Ishikawa (cell line): ENCODE data around the gene AKAP3.

Experiments used
- CEBPB ChIP-seq: IDR thresholded peaks from 2 replicates; pipeline ENCODE4 v1.6.1; 2012
- CREB1 ChIP-seq: IDR thresholded peaks from 2 replicates; pipeline ENCODE4 v1.6.1; 2012; ENCODE audit warnings: low read depth
- EGR1 ChIP-seq: IDR thresholded peaks from 2 replicates; pipeline ENCODE4 v1.6.1; 2012
- EP300 ChIP-seq: IDR thresholded peaks from 2 replicates; pipeline ENCODE4 v1.6.1; 2012; ENCODE audit warnings: borderline replicate concordance
- FOXM1 ChIP-seq: IDR thresholded peaks from 2 replicates; pipeline ENCODE4 v1.6.1; 2012; ENCODE audit warnings: low read depth, borderline replicate concordance
- NFIC ChIP-seq: IDR thresholded peaks from 2 replicates; pipeline ENCODE4 v1.6.1; 2012
- RAD21 ChIP-seq: IDR thresholded peaks from 2 replicates; pipeline ENCODE4 v1.6.1; 2012; ENCODE audit warnings: low read depth
- TAF1 ChIP-seq: IDR thresholded peaks from 2 replicates; pipeline ENCODE4 v1.6.1; 2012; ENCODE audit warnings: low read depth, mild to moderate bottlenecking
- TCF12 ChIP-seq: IDR thresholded peaks from 2 replicates; pipeline ENCODE4 v1.6.1; 2012; ENCODE audit warnings: low read depth
- TEAD4 ChIP-seq: IDR thresholded peaks from 2 replicates; pipeline ENCODE4 v1.6.1; 2012
- YY1 ChIP-seq: IDR thresholded peaks from 2 replicates; pipeline ENCODE4 v1.6.1; 2012; ENCODE audit warnings: low read depth
- ZBTB7A ChIP-seq: IDR thresholded peaks from 2 replicates; pipeline ENCODE4 v1.6.1; 2012; ENCODE audit warnings: low read depth
- TF ChIP-seq, protein P1 (sequence below): IDR thresholded peaks from 2 replicates; pipeline ENCODE4 v1.6.1; 2012; ENCODE audit warnings: low read depth, mild to moderate bottlenecking
- TF ChIP-seq, protein P2 (sequence below): IDR thresholded peaks from 2 replicates; pipeline ENCODE4 v1.6.1; 2012
- TF ChIP-seq, protein P3 (sequence below): IDR thresholded peaks from 2 replicates; pipeline ENCODE4 v1.6.1; 2012

AKAP3 gene

DNA sequence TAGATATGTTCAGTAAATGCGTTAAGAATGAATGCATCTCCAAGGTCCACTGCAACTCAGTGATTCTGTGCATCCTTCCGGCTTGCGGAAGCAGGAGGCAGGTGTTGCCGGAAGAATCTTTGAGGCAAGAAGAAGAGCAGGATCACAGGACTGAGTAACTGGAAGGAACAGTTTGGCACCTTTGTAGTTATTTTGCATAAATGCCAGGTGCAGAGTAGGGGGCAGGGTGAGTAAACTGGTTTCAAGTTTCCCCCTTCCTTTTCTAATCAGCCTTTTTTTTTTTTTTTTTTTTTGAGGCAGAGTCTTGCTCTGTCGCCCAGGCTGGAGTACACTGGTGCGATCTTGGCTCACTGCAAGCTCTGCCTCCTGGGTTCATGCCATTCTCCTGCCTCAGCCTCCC is 64.6 kb downstream of the AKAP3 start:
- TF ChIP-seq EP300: no peak
- no peak for TF ChIP-seq CREB1
- no peak for TF ChIP-seq ZBTB7A
- no peak for TF ChIP-seq FOXM1
- TF ChIP-seq RAD21: no peak
- TF ChIP-seq, protein P1, sequence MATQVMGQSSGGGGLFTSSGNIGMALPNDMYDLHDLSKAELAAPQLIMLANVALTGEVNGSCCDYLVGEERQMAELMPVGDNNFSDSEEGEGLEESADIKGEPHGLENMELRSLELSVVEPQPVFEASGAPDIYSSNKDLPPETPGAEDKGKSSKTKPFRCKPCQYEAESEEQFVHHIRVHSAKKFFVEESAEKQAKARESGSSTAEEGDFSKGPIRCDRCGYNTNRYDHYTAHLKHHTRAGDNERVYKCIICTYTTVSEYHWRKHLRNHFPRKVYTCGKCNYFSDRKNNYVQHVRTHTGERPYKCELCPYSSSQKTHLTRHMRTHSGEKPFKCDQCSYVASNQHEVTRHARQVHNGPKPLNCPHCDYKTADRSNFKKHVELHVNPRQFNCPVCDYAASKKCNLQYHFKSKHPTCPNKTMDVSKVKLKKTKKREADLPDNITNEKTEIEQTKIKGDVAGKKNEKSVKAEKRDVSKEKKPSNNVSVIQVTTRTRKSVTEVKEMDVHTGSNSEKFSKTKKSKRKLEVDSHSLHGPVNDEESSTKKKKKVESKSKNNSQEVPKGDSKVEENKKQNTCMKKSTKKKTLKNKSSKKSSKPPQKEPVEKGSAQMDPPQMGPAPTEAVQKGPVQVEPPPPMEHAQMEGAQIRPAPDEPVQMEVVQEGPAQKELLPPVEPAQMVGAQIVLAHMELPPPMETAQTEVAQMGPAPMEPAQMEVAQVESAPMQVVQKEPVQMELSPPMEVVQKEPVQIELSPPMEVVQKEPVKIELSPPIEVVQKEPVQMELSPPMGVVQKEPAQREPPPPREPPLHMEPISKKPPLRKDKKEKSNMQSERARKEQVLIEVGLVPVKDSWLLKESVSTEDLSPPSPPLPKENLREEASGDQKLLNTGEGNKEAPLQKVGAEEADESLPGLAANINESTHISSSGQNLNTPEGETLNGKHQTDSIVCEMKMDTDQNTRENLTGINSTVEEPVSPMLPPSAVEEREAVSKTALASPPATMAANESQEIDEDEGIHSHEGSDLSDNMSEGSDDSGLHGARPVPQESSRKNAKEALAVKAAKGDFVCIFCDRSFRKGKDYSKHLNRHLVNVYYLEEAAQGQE: no peak
- no peak for TF ChIP-seq CEBPB
- TF ChIP-seq, protein P2, sequence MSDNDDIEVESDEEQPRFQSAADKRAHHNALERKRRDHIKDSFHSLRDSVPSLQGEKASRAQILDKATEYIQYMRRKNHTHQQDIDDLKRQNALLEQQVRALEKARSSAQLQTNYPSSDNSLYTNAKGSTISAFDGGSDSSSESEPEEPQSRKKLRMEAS: no peak
- TF ChIP-seq TCF12: no peak
- no peak for TF ChIP-seq NFIC
- TF ChIP-seq, protein P3, sequence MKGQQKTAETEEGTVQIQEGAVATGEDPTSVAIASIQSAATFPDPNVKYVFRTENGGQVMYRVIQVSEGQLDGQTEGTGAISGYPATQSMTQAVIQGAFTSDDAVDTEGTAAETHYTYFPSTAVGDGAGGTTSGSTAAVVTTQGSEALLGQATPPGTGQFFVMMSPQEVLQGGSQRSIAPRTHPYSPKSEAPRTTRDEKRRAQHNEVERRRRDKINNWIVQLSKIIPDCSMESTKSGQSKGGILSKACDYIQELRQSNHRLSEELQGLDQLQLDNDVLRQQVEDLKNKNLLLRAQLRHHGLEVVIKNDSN: no peak
- TF ChIP-seq TAF1: no peak
- no peak for TF ChIP-seq EGR1
- TF ChIP-seq YY1: no peak
- no peak for TF ChIP-seq TEAD4

DNA sequence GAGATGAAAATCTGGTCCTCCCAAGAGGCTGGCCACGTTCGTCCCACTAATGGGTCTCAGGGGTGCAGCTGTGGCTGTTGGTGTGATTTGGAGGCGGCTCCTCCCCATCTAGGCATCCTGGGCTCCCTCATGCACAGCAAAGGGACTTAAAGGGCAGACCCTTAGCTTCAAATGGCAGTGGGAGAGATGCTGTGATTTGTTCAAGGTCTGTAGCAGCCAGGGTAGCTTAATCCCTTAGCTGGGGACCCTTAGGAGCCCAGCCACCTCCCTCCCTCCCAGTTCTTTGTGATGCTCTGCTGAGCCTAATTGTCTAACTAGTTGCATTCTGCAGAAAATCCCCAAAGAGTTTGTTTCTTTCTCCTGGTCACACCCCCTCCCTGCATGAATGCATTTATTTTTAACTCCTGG is 68.6 kb downstream of the AKAP3 start:
- no peak for TF ChIP-seq YY1
- TF ChIP-seq, protein P2: no peak
- no peak for TF ChIP-seq TCF12
- no peak for TF ChIP-seq TEAD4
- TF ChIP-seq, protein P3: no peak
- no peak for TF ChIP-seq ZBTB7A
- TF ChIP-seq FOXM1: no peak
- no peak for TF ChIP-seq CREB1
- TF ChIP-seq, protein P1: no peak
- TF ChIP-seq TAF1: no peak
- no peak for TF ChIP-seq NFIC
- no peak for TF ChIP-seq CEBPB
- TF ChIP-seq RAD21: no peak
- no peak for TF ChIP-seq EP300
- no peak for TF ChIP-seq EGR1

DNA sequence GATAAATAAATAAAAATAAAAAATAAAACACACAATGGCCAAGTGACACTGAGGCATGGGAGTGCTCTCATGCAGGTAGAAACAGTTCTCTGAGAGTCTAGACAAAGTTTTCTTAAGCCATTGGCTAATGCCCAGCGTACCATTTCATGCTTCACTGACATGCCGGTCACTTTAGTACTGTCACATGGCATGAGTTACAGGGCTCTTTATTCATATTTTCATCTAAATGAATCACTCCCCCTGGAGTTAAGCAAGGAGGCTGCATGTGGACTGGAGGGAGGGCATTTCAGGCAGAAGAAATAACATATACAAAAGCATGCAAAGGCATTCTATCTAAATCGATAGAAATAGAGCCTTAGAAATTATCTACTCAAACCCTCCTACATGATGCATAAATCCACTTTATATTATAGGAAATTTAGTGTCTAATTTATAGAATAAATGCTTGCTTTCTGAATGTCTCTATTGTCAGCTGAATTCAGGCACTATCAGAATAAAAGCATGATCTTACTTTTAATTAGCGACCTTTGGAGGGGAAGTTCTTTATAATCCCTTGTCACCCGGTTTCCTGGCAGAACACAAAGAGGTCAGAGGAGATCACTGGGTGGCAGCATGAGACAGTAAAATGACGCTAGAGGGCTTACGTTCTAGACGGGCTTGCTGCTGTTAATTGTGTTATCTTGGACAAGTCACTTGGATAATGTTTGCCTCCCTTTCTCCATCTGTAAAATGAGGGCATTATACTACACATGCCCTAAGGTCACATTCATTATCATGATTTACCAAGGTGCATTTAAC is 69.3 kb downstream of the AKAP3 start:
- no peak for TF ChIP-seq YY1
- TF ChIP-seq TEAD4: no peak
- no peak for TF ChIP-seq ZBTB7A
- TF ChIP-seq FOXM1: no peak
- TF ChIP-seq RAD21: peak; percentile 46
- TF ChIP-seq, protein P2: no peak
- TF ChIP-seq CREB1: no peak

DNA sequence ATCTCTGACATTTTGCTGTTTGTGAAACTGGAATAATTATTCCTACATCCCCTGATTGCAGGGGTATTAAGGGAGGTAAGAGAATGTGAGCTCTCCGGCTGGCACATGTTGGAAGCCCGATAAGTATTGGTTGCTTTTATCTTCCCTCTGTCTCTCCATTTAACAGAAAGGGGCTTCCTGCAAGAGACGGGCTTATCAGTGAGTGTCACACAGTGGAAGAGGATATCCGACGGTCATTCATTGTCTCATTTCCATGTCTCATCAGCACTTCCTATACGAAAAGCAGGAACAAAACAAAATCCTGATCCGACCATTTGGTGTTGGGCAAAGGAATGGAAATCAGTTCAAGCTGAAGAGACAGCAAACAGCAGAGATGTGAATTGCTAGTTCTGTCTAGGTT is 76.2 kb downstream of the AKAP3 start:
- TF ChIP-seq, protein P3: no peak
- TF ChIP-seq EGR1 (no peak), TEAD4 (no peak), RAD21 (no peak), TCF12 (no peak), NFIC (no peak)

DNA sequence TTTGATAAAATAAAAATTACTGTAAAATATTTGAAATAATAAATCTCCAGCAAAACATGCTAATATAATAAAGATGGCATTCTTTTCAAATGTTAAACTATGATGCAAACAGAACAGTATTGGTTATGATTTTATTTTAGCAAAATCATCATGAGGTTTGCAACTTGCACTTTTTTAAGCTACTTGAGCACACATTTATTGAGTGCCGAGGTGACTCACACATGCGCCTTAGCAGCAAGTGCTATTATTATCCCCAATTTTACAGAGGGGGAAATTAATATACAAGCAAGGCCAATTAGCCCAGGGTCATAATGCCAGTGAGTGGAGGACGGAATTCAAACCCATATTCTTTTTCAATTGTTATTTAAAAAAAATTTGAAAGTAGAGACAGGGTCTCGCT is 79.6 kb downstream of the AKAP3 start:
- no peak for TF ChIP-seq TCF12
- TF ChIP-seq RAD21: no peak
- TF ChIP-seq TAF1: no peak
- TF ChIP-seq NFIC: no peak
- no peak for TF ChIP-seq CREB1
- TF ChIP-seq CEBPB: no peak
- TF ChIP-seq ZBTB7A: no peak
- no peak for TF ChIP-seq FOXM1
- TF ChIP-seq EGR1: no peak
- TF ChIP-seq EP300: no peak
- TF ChIP-seq, protein P1: no peak
